Testis (tissue), 3 donors: Measurements from ENCODE around the gene TMEM119. TPM values are rescaled to one million over a fixed set of nuclear protein-coding genes. Genes with fewer than 3 reads are reported as not detected.

Source experiments
- DNase-seq: peaks from one replicate; pipeline ENCODE4 v3.0.0-alpha.2; 2019
- H3K27ac ChIP-seq, 2 donors: fragments of 200-600 bp; sonication (generic); one replicate each; pipeline ENCODE4 v1.5.1; 2019
- H3K27me3 ChIP-seq: fragments of 200-600 bp; sonication (generic); one replicate; pipeline ENCODE4 v1.5.1; 2019
- H3K36me3 ChIP-seq: fragments of 200-600 bp; sonication (generic); one replicate; pipeline ENCODE4 v1.5.1; 2017; ENCODE audit warnings: low read depth; ENCODE audit errors: missing control alignments
- H3K4me1 ChIP-seq: fragments of 200-600 bp; sonication (generic); one replicate; pipeline ENCODE4 v1.5.1; 2019
- H3K4me3 ChIP-seq, 2 donors: fragments of 200-600 bp; sonication (generic); one replicate each; pipeline ENCODE4 v1.5.1; 2017 to 2019
- H3K9me3 ChIP-seq: fragments of 200-600 bp; sonication (generic); one replicate; pipeline ENCODE4 v1.5.1; 2017
- POLR2A ChIP-seq: fragments of 450-650 bp; IDR thresholded peaks from one replicate; pipeline ENCODE4 v1.6.1; 2017; ENCODE audit warnings: antibody characterized with exemption, mild to moderate bottlenecking, moderate library complexity
- WGBS, 2 donors: methylation state at CpG; one replicate each; pipeline ENCODE4 v1.1.5; 2018; 5-methylcytosine and 5-hydroxymethylcytosine counted together
- intact Hi-C: fragments of 100-400 bp; cut with DNase I; formaldehyde crosslinking; loops from one replicate; pipeline ENCODE4 v1.15.1; 2023; ENCODE audit warnings: low total_unique reads
- polyA plus RNA-seq: library from polyadenylated mRNA; stranded (reverse); fragments of 350-450 nt; fragmentation: Illumina TruSeq; extraction: RNeasy Lipid Tissue Mini Kit (QIAGEN cat#74804); gene quantifications from one replicate; pipeline ENCODE4 v1.2.3, GENCODE V29; 2014; ENCODE audit warnings: low read depth, low replicate concordance; ENCODE audit not compliant: insufficient read depth
- total RNA-seq, 2 donors: library from RNA; depleted of rRNA; stranded (reverse); fragments of >200 nt; gene quantifications; one replicate each; pipeline ENCODE4 v1.2.3, GENCODE V29; 2016
- TF ChIP-seq, protein P1 (sequence below), 3 experiments: fragments of 450-650 bp in 2 of 3; fragments of 200-600 bp in 1 of 3; sonication (generic) in 1 of 3; IDR thresholded peaks; one replicate each; pipeline ENCODE4 v1.5.1; 2016 to 2019; ENCODE audit warnings: antibody characterized with exemption in 3 of 3, mild to moderate bottlenecking in 2 of 3, moderate library complexity in 1 of 3

Gene TMEM119
- total and polyA plus RNA-seq, 3 donors from 2014 or later: 5.3 to 17.1 (median 9.6) TPM

GRCh38 chr12:108565146-108565545, 32.7 kb downstream of the TMEM119 start:
- no peak for DNase-seq
- Histone ChIP-seq H3K9me3 (no peaks in the 10 kb centered on the region), H3K27ac (no peak overlapping the region), H3K4me1 (peaks cover 28% of the 10 kb centered on the region), H3K27me3 (no peaks in the 10 kb centered on the region), H3K4me3 (no peak overlapping the region), H3K36me3 (no peaks in the 10 kb centered on the region)
- intact Hi-C loops: no loop called here
- 87 to 88% methylated on average over 3 of the region's 3 CpGs for WGBS, 2 donors
- TF ChIP-seq, protein P1, sequence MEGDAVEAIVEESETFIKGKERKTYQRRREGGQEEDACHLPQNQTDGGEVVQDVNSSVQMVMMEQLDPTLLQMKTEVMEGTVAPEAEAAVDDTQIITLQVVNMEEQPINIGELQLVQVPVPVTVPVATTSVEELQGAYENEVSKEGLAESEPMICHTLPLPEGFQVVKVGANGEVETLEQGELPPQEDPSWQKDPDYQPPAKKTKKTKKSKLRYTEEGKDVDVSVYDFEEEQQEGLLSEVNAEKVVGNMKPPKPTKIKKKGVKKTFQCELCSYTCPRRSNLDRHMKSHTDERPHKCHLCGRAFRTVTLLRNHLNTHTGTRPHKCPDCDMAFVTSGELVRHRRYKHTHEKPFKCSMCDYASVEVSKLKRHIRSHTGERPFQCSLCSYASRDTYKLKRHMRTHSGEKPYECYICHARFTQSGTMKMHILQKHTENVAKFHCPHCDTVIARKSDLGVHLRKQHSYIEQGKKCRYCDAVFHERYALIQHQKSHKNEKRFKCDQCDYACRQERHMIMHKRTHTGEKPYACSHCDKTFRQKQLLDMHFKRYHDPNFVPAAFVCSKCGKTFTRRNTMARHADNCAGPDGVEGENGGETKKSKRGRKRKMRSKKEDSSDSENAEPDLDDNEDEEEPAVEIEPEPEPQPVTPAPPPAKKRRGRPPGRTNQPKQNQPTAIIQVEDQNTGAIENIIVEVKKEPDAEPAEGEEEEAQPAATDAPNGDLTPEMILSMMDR (IDR thresholded peaks at IDR 0.05): no peak
- no peak for TF ChIP-seq POLR2A

GRCh38 chr12:108564724-108565123, 33.2 kb downstream of the TMEM119 start:
- Histone ChIP-seq H3K27me3 (no peaks in the 10 kb centered on the region), H3K36me3 (no peaks in the 10 kb centered on the region), H3K27ac (no peak overlapping the region), H3K9me3 (no peaks in the 10 kb centered on the region), H3K4me3 (no peak overlapping the region), H3K4me1 (peaks cover 32% of the 10 kb centered on the region)
- intact Hi-C loops: no loop called here
- no peak for DNase-seq
- TF ChIP-seq, protein P1 (IDR thresholded peaks at IDR 0.05): no peak
- TF ChIP-seq POLR2A: no peak

GRCh38 chr12:108563804-108564151, 34.1 kb downstream of the TMEM119 start:
- Histone ChIP-seq H3K27ac (no peak overlapping the region), H3K27me3 (no peaks in the 10 kb centered on the region), H3K36me3 (no peaks in the 10 kb centered on the region), H3K4me3 (peak overlapping the region in 1 of 2 donors; percentile 91), H3K9me3 (no peaks in the 10 kb centered on the region), H3K4me1 (peaks cover 39% of the 10 kb centered on the region)
- no peak for DNase-seq
- 11% methylated on average over 1 of the region's 1 CpG for WGBS, 2 donors
- TF ChIP-seq, protein P1 (IDR thresholded peaks at IDR 0.05): no peak
- TF ChIP-seq POLR2A: no peak
- intact Hi-C loops: no loop called here

- intact Hi-C loops: no loop called here
- Histone ChIP-seq H3K27ac (peak overlapping the region; percentile 86 to 90), H3K36me3 (no peaks in the 10 kb centered on the region), H3K4me3 (peak overlapping the region; percentile 91 to 93), H3K27me3 (no peaks in the 10 kb centered on the region), H3K4me1 (peaks cover 38% of the 10 kb centered on the region), H3K9me3 (no peaks in the 10 kb centered on the region)
- peak; percentile 93 for DNase-seq
- TF ChIP-seq POLR2A: no peak
- TF ChIP-seq, protein P1 (IDR thresholded peaks at IDR 0.05): peak; percentile 77 to 89 (median 81)
- WGBS, 2 donors: 0 to 1% methylated on average over 14 of the region's 14 CpGs
These were observed 34.6 kb downstream of the TMEM119 start for GRCh38 chr12:108563136-108563803.
